DMS153 (cell line): ENCODE measurements around the gene PRIMA1.

Experiments
- DNase-seq: peaks from one replicate; lab custom pipeline; 2025; lab: John Stamatoyannopoulos, UW

The PRIMA1 gene

GRCh38 chr14:93674343-93674742 lies 113.9 kb downstream of the PRIMA1 start:
- DNase-seq = no peak

- no peak for DNase-seq
Observed at GRCh38 chr14:93669632-93670031, 118.7 kb downstream of the PRIMA1 start.
